CD14-positive monocyte (primary cell): ENCODE data around the gene SYNPO. TPM values are rescaled to one million over a fixed set of nuclear protein-coding genes. Genes with fewer than 3 reads are reported as not detected.

ENCODE experiments used
- DNase-seq, 3 donors: peaks; one replicate each; pipeline ENCODE4 v3.0.0-alpha.2; 2011 to 2022
- H2AFZ ChIP-seq: 2 replicates; pipeline ENCODE4 v1.6.0; 2012; ENCODE audit warnings: mild to moderate bottlenecking, low read depth, low read length, inconsistent platforms; ENCODE audit not compliant: insufficient read depth, poor library complexity, severe bottlenecking
- H3K27ac ChIP-seq, 2 donors: 1 replicate in 1 of 2; 2 replicates in 1 of 2; pipeline ENCODE4 v1.5.1; 2012 to 2013; ENCODE audit warnings: low read length in 2 of 2, control low read depth in 1 of 2, inconsistent platforms in 1 of 2, low read depth in 1 of 2, mild to moderate bottlenecking in 1 of 2
- H3K27me3 ChIP-seq, 2 donors: one replicate each; pipeline versions ENCODE4 v1.6.0 to v1.6.1; 2011 to 2013; ENCODE audit warnings: low read length in 2 of 2; ENCODE audit not compliant: control insufficient read depth in 2 of 2, insufficient read depth in 2 of 2
- H3K36me3 ChIP-seq, 2 donors: replicated peaks in 1 of 2; 1 replicate in 1 of 2; 2 replicates in 1 of 2; pipeline versions ENCODE4 v1.5.1 to v1.6.1; 2012 to 2013; ENCODE audit warnings: low read length in 2 of 2, control low read depth in 1 of 2, inconsistent platforms in 1 of 2, mild to moderate bottlenecking in 1 of 2; ENCODE audit not compliant: insufficient read depth in 2 of 2, control insufficient read depth in 1 of 2
- H3K4me1 ChIP-seq, 2 donors: 1 replicate in 1 of 2; 2 replicates in 1 of 2; pipeline versions ENCODE4 v1.5.1 to v1.6.1; 2012 to 2013; ENCODE audit warnings: low read length in 2 of 2, control low read depth in 1 of 2, inconsistent platforms in 1 of 2, mild to moderate bottlenecking in 1 of 2, moderate library complexity in 1 of 2; ENCODE audit not compliant: insufficient read depth in 2 of 2, control insufficient read depth in 1 of 2
- H3K4me2 ChIP-seq: replicated peaks from 2 replicates; pipeline ENCODE3; 2012; ENCODE audit warnings: low read length, moderate library complexity, mild to moderate bottlenecking; ENCODE audit not compliant: poor library complexity, severe bottlenecking; ENCODE audit errors: extremely low read depth
- H3K4me3 ChIP-seq, 3 experiments: fragments of 200-600 bp in 1 of 3; sonication (generic) in 1 of 3; replicated peaks in 1 of 3; 1 replicate in 2 of 3; 2 replicates in 1 of 3; pipeline ENCODE4 v1.5.1; 2011 to 2013; ENCODE audit warnings: low read length in 3 of 3, mild to moderate bottlenecking in 3 of 3, control low read depth in 2 of 3, low read depth in 2 of 3, inconsistent platforms in 1 of 3, moderate library complexity in 1 of 3
- H3K79me2 ChIP-seq: 2 replicates; pipeline ENCODE4 v1.6.0; 2012; ENCODE audit warnings: mild to moderate bottlenecking, control low read depth, inconsistent platforms, low read length, moderate library complexity; ENCODE audit not compliant: insufficient read depth
- H3K9ac ChIP-seq: 2 replicates; pipeline ENCODE4 v1.6.0; 2017; ENCODE audit warnings: low read length, mild to moderate bottlenecking; ENCODE audit not compliant: insufficient read depth, poor library complexity, severe bottlenecking
- H3K9me3 ChIP-seq, 2 donors: replicated peaks in 1 of 2; 1 replicate in 1 of 2; 2 replicates in 1 of 2; pipeline versions ENCODE4 v1.5.1 to v1.6.1; 2012 to 2013; ENCODE audit warnings: low read length in 2 of 2, control low read depth in 1 of 2; ENCODE audit not compliant: control insufficient read depth in 1 of 2, insufficient read depth in 1 of 2
- H4K20me1 ChIP-seq: 2 replicates; pipeline ENCODE4 v1.6.0; 2012; ENCODE audit warnings: mild to moderate bottlenecking, low read length, control low read depth, moderate library complexity; ENCODE audit not compliant: insufficient read depth
- H3K27ac Mint-ChIP-seq, 7 donors: one replicate each; pipeline ENCODE4 v1.8.0; 2020; ENCODE audit warnings: mild to moderate bottlenecking in 7 of 7, mixed read lengths in 7 of 7, moderate library complexity in 6 of 7, inconsistent platforms in 2 of 7
- H3K27me3 Mint-ChIP-seq, 3 donors: one replicate each; pipeline ENCODE4 v1.8.0; 2021 to 2022; ENCODE audit warnings: low read depth in 3 of 3, mild to moderate bottlenecking in 3 of 3, mixed read lengths in 3 of 3, moderate library complexity in 3 of 3, inconsistent platforms in 1 of 3
- H3K36me3 Mint-ChIP-seq, 2 donors: one replicate each; pipeline ENCODE4 v1.8.0; 2020; ENCODE audit warnings: mixed read lengths in 2 of 2, inconsistent platforms in 1 of 2, mild to moderate bottlenecking in 1 of 2
- H3K4me1 Mint-ChIP-seq: one replicate; pipeline ENCODE4 v1.8.0; 2020; ENCODE audit warnings: mild to moderate bottlenecking, mixed read lengths
- H3K4me3 Mint-ChIP-seq, 2 donors: one replicate each; pipeline ENCODE4 v1.8.0; 2020; ENCODE audit warnings: mild to moderate bottlenecking in 2 of 2, mixed read lengths in 2 of 2, moderate library complexity in 1 of 2
- H3K9me3 Mint-ChIP-seq, 7 donors: one replicate each; pipeline ENCODE4 v1.8.0; 2020 to 2022; ENCODE audit warnings: mixed read lengths in 7 of 7, mild to moderate bottlenecking in 6 of 7, moderate library complexity in 6 of 7, inconsistent platforms in 2 of 7
- WGBS: methylation state at CpG from one replicate; pipeline ENCODE4 v1.1.5; 2013; ENCODE audit warnings: missing lambda C conversion rate; ENCODE audit not compliant: insufficient coverage; 5-methylcytosine and 5-hydroxymethylcytosine counted together
- intact Hi-C, 2 donors: fragments of 100-400 bp; cut with micrococcal nuclease; formaldehyde crosslinking; loops; one replicate each; pipeline versions ENCODE4 v1.15.0 to v1.15.1; 2023
- polyA plus RNA-seq, 3 donors: library from polyadenylated mRNA; depleted of rRNA in 1 of 3; unstranded in 2 of 3; stranded (reverse) in 1 of 3; fragments of 300-500 nt in 2 of 3; fragments of >200 nt in 1 of 3; fragmentation: Illumina TruSeq in 2 of 3; gene quantifications; 1 replicate in 2 of 3; 2 replicates in 1 of 3; pipeline ENCODE4 v1.2.3, GENCODE V29; 2012 to 2021
- TF ChIP-seq, protein P1 (sequence below): fragments of 200-600 bp; IDR thresholded peaks from one replicate; pipeline ENCODE4 v1.8.0; 2022; ENCODE audit warnings: antibody characterized with exemption, mild to moderate bottlenecking

The SYNPO gene
- polyA plus RNA-seq, 3 donors: not detected

- no peaks in the 10 kb centered on the region for H4K20me1 ChIP-seq
- H3K79me2 ChIP-seq: no peaks in the 10 kb centered on the region
- H3K27me3 Mint-ChIP-seq: peaks cover 2 to 10% (median 9%) of the 10 kb centered on the region in 3 donors
- WGBS: 80% methylated on average over 1 of the region's 2 CpGs
- DNase-seq: no peak
- intact Hi-C loops: no loop called here
- no peaks in the 10 kb centered on the region for H3K9me3 Mint-ChIP-seq
- no peak overlapping the region for H2AFZ ChIP-seq
- H3K4me2 ChIP-seq: no peak overlapping the region
- TF ChIP-seq, protein P1, sequence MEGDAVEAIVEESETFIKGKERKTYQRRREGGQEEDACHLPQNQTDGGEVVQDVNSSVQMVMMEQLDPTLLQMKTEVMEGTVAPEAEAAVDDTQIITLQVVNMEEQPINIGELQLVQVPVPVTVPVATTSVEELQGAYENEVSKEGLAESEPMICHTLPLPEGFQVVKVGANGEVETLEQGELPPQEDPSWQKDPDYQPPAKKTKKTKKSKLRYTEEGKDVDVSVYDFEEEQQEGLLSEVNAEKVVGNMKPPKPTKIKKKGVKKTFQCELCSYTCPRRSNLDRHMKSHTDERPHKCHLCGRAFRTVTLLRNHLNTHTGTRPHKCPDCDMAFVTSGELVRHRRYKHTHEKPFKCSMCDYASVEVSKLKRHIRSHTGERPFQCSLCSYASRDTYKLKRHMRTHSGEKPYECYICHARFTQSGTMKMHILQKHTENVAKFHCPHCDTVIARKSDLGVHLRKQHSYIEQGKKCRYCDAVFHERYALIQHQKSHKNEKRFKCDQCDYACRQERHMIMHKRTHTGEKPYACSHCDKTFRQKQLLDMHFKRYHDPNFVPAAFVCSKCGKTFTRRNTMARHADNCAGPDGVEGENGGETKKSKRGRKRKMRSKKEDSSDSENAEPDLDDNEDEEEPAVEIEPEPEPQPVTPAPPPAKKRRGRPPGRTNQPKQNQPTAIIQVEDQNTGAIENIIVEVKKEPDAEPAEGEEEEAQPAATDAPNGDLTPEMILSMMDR: no peak
- no peaks in the 10 kb centered on the region for H3K36me3 Mint-ChIP-seq
- no peaks in the 10 kb centered on the region for H3K9me3 ChIP-seq
- no peaks in the 10 kb centered on the region for H3K36me3 ChIP-seq
- no peaks in the 10 kb centered on the region for H3K27me3 ChIP-seq
- H3K4me3 ChIP-seq: no peak overlapping the region
- H3K9ac ChIP-seq: no peak overlapping the region
- H3K4me1 ChIP-seq: no peaks in the 10 kb centered on the region
- H3K4me1 Mint-ChIP-seq: peaks cover 3% of the 10 kb centered on the region
- no peak overlapping the region for H3K27ac ChIP-seq
- no peak overlapping the region for H3K4me3 Mint-ChIP-seq
- H3K27ac Mint-ChIP-seq: no peak overlapping the region
Measured at GRCh38 chr5:150633429-150633828, 7.0 kb upstream of the SYNPO start.

DNA sequence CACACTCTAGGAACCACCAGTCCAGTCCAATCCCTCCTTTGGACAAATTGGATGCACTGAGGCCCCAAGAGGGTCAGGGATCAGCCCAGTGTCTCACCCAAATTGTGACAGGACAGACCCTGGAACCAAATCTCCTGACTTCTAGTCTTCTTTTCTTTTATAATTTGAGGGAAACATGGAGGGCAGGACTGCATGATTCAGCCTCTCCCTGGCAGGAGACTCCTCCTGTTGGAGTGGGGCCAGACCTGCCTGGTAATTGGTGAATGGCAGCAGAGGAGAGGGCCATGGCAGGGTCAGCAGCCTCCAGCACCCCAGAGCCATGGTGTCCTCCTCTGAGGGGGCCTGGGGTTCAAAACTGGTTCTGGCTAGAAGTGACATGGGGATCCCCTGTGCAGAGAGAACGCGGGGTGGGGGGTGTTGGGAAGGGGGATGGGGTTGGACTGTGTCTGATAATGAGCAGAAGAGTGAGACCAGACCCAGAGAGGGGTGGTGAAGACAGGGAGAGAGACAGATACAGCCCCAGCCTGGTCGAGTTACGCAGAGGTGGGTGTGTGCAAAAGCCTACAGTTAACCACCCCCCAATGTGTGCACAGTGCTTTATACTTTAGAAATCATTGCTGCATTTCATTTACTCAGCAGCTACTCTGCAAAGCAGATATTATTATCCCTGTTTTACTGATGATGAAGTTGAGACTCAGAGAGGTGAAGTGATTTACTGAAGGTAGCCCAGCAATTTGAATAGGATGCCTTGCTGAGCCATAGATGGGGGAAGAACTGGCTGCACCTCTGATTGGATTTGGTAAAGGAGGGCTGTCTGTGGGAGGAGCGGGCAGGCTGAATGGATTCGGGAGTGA lies 3.8 kb upstream of the SYNPO start:
- Histone ChIP-seq H3K36me3 (no peaks in the 10 kb centered on the region), H2AFZ (no peak overlapping the region), H3K79me2 (no peaks in the 10 kb centered on the region), H3K27ac (no peak overlapping the region), H3K4me3 (no peak overlapping the region), H3K27me3 (no peaks in the 10 kb centered on the region), H3K9ac (no peak overlapping the region), H4K20me1 (no peaks in the 10 kb centered on the region), H3K9me3 (no peaks in the 10 kb centered on the region), H3K4me1 (peaks cover 10 to 13% of the 10 kb centered on the region in 2 donors), H3K4me2 (no peak overlapping the region)
- H3K4me3 Mint-ChIP-seq: no peak overlapping the region
- intact Hi-C loops: no loop called here
- no peaks in the 10 kb centered on the region for H3K9me3 Mint-ChIP-seq
- no peaks in the 10 kb centered on the region for H3K36me3 Mint-ChIP-seq
- H3K4me1 Mint-ChIP-seq: peaks cover 25% of the 10 kb centered on the region
- TF ChIP-seq, protein P1: no peak
- no peak for DNase-seq
- peaks cover 2 to 12% (median 10%) of the 10 kb centered on the region in 3 donors for H3K27me3 Mint-ChIP-seq
- peak overlapping the region in 1 of 7 donors; percentile 75 for H3K27ac Mint-ChIP-seq
- 83% methylated on average over 2 of the region's 6 CpGs for WGBS
